Measurements from ENCODE around the gene MGME1. TPM values are rescaled to one million over a fixed set of nuclear protein-coding genes. Genes with fewer than 3 reads are reported as not detected.

MGME1 gene
- total and polyA plus RNA-seq, 5 donors, result 9.7 to 12.0 (median 10.9) TPM

- intact Hi-C loops (cut with DNase I), result loop anchor here in 2 of 4 donors (10.0 kb wide), 1 partner anchor 495 kb away; no protein-coding TSS in a partner anchor
- Histone ChIP-seq H3K27me3 (ENCODE audit: control insufficient read depth, insufficient read depth) (no peaks in the 10 kb centered on the region), H3K9me3 (ENCODE audit: control insufficient read depth, low read length) (no peaks in the 10 kb centered on the region), H3K4me1 (ENCODE audit: control insufficient read depth, insufficient read depth, low read length) (no peaks in the 10 kb centered on the region), H3K4me3 (ENCODE audit: low read length) (no peak overlapping the region), H3K27ac (ENCODE audit: low read length) (no peak overlapping the region)
- WGBS, result 84% methylated on average over 4 of the region's 4 CpGs
- ATAC-seq (no peak), DNase-seq (no peak)
Observed at GRCh38 chr20:17999566-17999965, 30.7 kb downstream of the MGME1 start.

GRCh38 chr20:18001131-18001921, 32.5 kb downstream of the MGME1 start:
- Histone ChIP-seq H3K4me3 (ENCODE audit: low read length) (no peak overlapping the region), H3K4me1 (ENCODE audit: control insufficient read depth, insufficient read depth, low read length) (no peaks in the 10 kb centered on the region), H3K27me3 (ENCODE audit: control insufficient read depth, insufficient read depth) (no peaks in the 10 kb centered on the region), H3K9me3 (ENCODE audit: control insufficient read depth, low read length) (no peaks in the 10 kb centered on the region), H3K27ac (ENCODE audit: low read length) (no peak overlapping the region)
- DNase-seq (peak; percentile 80 to 84 (median 83)), ATAC-seq (peak; percentile 94 to 95)
- intact Hi-C loops (cut with DNase I), result loop anchor here in 1 of 4 donors (5.0 kb wide), 1 partner anchor 494 kb away; no protein-coding TSS in a partner anchor
- 58% methylated on average over 10 of the region's 10 CpGs for WGBS

GRCh38 chr20:18003897-18004296, 35.1 kb downstream of the MGME1 start:
- no peak overlapping the region for H3K4me3 ChIP-seq (ENCODE audit: low read length)
- H3K27me3 ChIP-seq (ENCODE audit: control insufficient read depth, insufficient read depth), result no peaks in the 10 kb centered on the region
- 61% methylated on average over 5 of the region's 5 CpGs for WGBS
- no peaks in the 10 kb centered on the region for H3K9me3 ChIP-seq (ENCODE audit: control insufficient read depth, low read length)
- H3K4me1 ChIP-seq (ENCODE audit: control insufficient read depth, insufficient read depth, low read length), result no peaks in the 10 kb centered on the region
- ATAC-seq (no peak), DNase-seq (no peak)
- intact Hi-C loops (cut with DNase I), result loop anchor here in 1 of 4 donors (5.0 kb wide), 1 partner anchor 497 kb away; no protein-coding TSS in a partner anchor
- no peak overlapping the region for H3K27ac ChIP-seq (ENCODE audit: low read length)

GRCh38 chr20:18004384-18005031, 35.7 kb downstream of the MGME1 start:
- Histone ChIP-seq H3K4me1 (ENCODE audit: control insufficient read depth, insufficient read depth, low read length) (no peaks in the 10 kb centered on the region), H3K4me3 (ENCODE audit: low read length) (no peak overlapping the region), H3K9me3 (ENCODE audit: control insufficient read depth, low read length) (no peaks in the 10 kb centered on the region), H3K27ac (ENCODE audit: low read length) (no peak overlapping the region), H3K27me3 (ENCODE audit: control insufficient read depth, insufficient read depth) (no peaks in the 10 kb centered on the region)
- ATAC-seq (no peak), DNase-seq (no peak)
- WGBS, result 70% methylated on average over 8 of the region's 8 CpGs
- intact Hi-C loops (cut with DNase I), result loop anchor here in 1 of 4 donors (5.0 kb wide), 1 partner anchor 497 kb away; no protein-coding TSS in a partner anchor

- WGBS, result 83% methylated on average over 21 of the region's 21 CpGs
- no peak for DNase-seq
- Histone ChIP-seq H3K27ac (ENCODE audit: low read length) (no peak overlapping the region), H3K9me3 (ENCODE audit: control insufficient read depth, low read length) (no peaks in the 10 kb centered on the region), H3K4me3 (ENCODE audit: low read length) (no peak overlapping the region), H3K4me1 (ENCODE audit: control insufficient read depth, insufficient read depth, low read length) (no peaks in the 10 kb centered on the region), H3K27me3 (ENCODE audit: control insufficient read depth, insufficient read depth) (no peaks in the 10 kb centered on the region)
- intact Hi-C loops (cut with DNase I), result no loop called here
- ATAC-seq, result no peak
Observed at GRCh38 chr20:18005170-18005989, 36.6 kb downstream of the MGME1 start.

- ATAC-seq (no peak), DNase-seq (no peak)
- intact Hi-C loops (cut with DNase I), result no loop called here
- no peak overlapping the region for H3K4me3 ChIP-seq (ENCODE audit: low read length)
- no peaks in the 10 kb centered on the region for H3K4me1 ChIP-seq (ENCODE audit: control insufficient read depth, insufficient read depth, low read length)
- H3K27ac ChIP-seq (ENCODE audit: low read length), result no peak overlapping the region
- H3K27me3 ChIP-seq (ENCODE audit: control insufficient read depth, insufficient read depth), result no peaks in the 10 kb centered on the region
- H3K9me3 ChIP-seq (ENCODE audit: control insufficient read depth, low read length), result no peaks in the 10 kb centered on the region
- WGBS, result 81% methylated on average over 6 of the region's 6 CpGs
Observed at GRCh38 chr20:18005990-18006364, 37.2 kb downstream of the MGME1 start.

GRCh38 chr20:18006684-18007083, 37.9 kb downstream of the MGME1 start:
- 92% methylated on average over 7 of the region's 7 CpGs for WGBS
- no peaks in the 10 kb centered on the region for H3K4me1 ChIP-seq (ENCODE audit: control insufficient read depth, insufficient read depth, low read length)

GRCh38 chr20:18007534-18008292, 38.9 kb downstream of the MGME1 start:
- peak; percentile 53 to 86 (median 84) for DNase-seq
- intact Hi-C loops (cut with DNase I), result no loop called here

More at GRCh38 chr20:18006684-18007083, 37.9 kb downstream of the MGME1 start:
- DNase-seq (no peak), ATAC-seq (no peak)
- no peaks in the 10 kb centered on the region for H3K27me3 ChIP-seq (ENCODE audit: control insufficient read depth, insufficient read depth)
- H3K4me3 ChIP-seq (ENCODE audit: low read length), result no peak overlapping the region
- no peak overlapping the region for H3K27ac ChIP-seq (ENCODE audit: low read length)
- intact Hi-C loops (cut with DNase I), result no loop called here
- H3K9me3 ChIP-seq (ENCODE audit: control insufficient read depth, low read length), result no peaks in the 10 kb centered on the region

GRCh38 chr20:18009116-18009515, 40.3 kb downstream of the MGME1 start:
- ATAC-seq, result no peak
- intact Hi-C loops (cut with DNase I), result no loop called here
- Histone ChIP-seq H3K4me3 (ENCODE audit: low read length) (no peak overlapping the region), H3K27ac (ENCODE audit: low read length) (no peak overlapping the region), H3K27me3 (ENCODE audit: control insufficient read depth, insufficient read depth) (no peaks in the 10 kb centered on the region), H3K9me3 (ENCODE audit: control insufficient read depth, low read length) (no peaks in the 10 kb centered on the region), H3K4me1 (ENCODE audit: control insufficient read depth, insufficient read depth, low read length) (no peaks in the 10 kb centered on the region)
- WGBS, result 88% methylated on average over 7 of the region's 7 CpGs
- DNase-seq, result no peak

More at GRCh38 chr20:18007534-18008292, 38.9 kb downstream of the MGME1 start:
- Histone ChIP-seq H3K9me3 (ENCODE audit: control insufficient read depth, low read length) (no peaks in the 10 kb centered on the region), H3K4me1 (ENCODE audit: control insufficient read depth, insufficient read depth, low read length) (no peaks in the 10 kb centered on the region), H3K27me3 (ENCODE audit: control insufficient read depth, insufficient read depth) (no peaks in the 10 kb centered on the region), H3K4me3 (ENCODE audit: low read length) (no peak overlapping the region), H3K27ac (ENCODE audit: low read length) (no peak overlapping the region)
- WGBS, result 39% methylated on average over 19 of the region's 19 CpGs
- peak; percentile 62 to 73 for ATAC-seq

- WGBS, result 86% methylated on average over 14 of the region's 14 CpGs
- ATAC-seq (no peak), DNase-seq (no peak)
- intact Hi-C loops (cut with DNase I), result no loop called here
- H3K4me3 ChIP-seq (ENCODE audit: low read length), result no peak overlapping the region
- no peaks in the 10 kb centered on the region for H3K4me1 ChIP-seq (ENCODE audit: control insufficient read depth, insufficient read depth, low read length)
- no peak overlapping the region for H3K27ac ChIP-seq (ENCODE audit: low read length)
- H3K27me3 ChIP-seq (ENCODE audit: control insufficient read depth, insufficient read depth), result no peaks in the 10 kb centered on the region
- no peaks in the 10 kb centered on the region for H3K9me3 ChIP-seq (ENCODE audit: control insufficient read depth, low read length)
Observed at GRCh38 chr20:18011482-18011881, 42.7 kb downstream of the MGME1 start.
